GM19467 (cell line): Measurements from ENCODE around the gene IL17C.

Experiments used
- ATAC-seq: cut with Tn5 transposase; IDR thresholded peaks from one replicate; pipeline ENCODE4 v1.9.1; 2021; ENCODE audit warnings: mild to moderate bottlenecking, moderate library complexity; ENCODE audit not compliant: unreplicated experiment

The IL17C gene, protein sequence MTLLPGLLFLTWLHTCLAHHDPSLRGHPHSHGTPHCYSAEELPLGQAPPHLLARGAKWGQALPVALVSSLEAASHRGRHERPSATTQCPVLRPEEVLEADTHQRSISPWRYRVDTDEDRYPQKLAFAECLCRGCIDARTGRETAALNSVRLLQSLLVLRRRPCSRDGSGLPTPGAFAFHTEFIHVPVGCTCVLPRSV

DNA sequence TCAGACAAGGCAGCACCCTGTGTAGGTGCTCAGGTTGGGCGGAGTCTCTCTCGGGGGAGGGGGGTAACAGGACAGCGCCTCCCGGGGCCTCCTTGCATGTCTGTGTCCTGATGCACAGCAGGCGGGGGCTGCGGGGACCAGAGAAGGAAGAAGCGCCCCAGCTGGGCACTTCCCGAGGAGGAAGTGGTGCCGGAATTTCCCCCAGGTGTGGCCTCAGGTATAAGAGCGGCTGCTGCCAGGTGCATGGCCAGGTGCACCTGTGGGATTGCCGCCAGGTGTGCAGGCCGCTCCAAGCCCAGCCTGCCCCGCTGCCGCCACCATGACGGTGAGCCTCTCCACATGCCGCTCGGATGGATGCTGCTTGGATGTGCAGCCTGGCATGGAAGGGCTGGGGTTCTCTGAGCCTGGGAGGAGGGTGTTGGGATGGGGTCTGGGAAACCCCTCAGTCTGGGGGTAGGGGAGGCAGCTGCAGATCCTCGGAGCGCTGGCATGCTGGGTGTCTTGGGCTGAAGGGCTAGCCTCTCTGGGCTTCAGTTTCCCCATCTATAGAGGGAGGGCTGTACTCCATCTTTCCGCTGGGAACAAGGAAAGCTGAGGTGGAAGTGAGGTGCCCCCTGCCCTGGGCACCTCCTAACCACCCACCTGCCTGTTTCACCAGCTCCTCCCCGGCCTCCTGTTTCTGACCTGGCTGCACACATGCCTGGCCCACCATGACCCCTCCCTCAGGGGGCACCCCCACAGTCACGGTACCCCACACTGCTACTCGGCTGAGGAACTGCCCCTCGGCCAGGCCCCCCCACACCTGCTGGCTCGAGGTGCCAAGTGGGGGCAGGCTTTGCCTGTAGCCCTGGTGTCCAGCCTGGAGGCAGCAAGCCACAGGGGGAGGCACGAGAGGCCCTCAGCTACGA is at the start of gene IL17C:
Gene IL17C (plus strand): TSS at position 250 of the 908 bp plus-strand sequence. CDS start 70 bp downstream, at position 320.
- ATAC-seq, result no peak

DNA sequence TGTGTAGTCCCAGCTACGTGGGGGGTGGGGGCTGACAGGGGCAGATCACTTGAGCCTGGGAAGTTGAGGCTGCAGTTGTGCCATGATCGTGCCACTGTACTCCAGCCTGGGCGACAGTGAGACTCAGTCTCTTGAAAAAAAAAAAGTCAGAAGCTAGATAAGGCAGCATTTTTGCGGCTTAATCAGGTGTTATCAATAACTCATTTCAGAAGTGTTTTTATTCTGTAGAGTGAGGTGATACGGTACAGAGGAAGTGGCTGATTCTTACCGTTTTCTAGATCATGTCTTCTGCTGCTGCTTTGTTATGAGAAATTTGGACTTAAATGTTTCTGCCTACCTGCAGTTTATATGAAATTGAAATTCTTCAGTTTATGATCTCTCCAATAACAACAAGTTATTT is 49.6 kb upstream of the IL17C start:
- no peak for ATAC-seq

DNA sequence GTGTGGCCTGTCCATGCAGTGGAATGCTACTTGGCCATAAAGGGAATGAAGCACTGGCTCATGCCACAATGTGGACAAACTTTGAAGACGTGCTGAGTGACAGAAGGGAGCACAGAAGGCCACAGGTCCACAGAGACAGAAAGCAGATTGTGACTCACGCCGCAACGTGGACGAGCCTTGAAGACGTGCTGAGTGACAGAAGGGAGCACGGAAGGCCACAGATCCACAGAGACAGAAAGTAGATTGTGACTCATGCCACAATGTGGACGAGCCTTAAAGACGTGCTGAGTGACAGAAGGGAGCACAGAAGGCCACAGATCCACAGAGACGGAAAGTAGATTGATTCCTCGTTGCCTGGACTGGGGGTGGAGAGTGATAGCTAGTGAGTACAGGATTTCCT is 48.9 kb upstream of the IL17C start:
- no peak for ATAC-seq

DNA sequence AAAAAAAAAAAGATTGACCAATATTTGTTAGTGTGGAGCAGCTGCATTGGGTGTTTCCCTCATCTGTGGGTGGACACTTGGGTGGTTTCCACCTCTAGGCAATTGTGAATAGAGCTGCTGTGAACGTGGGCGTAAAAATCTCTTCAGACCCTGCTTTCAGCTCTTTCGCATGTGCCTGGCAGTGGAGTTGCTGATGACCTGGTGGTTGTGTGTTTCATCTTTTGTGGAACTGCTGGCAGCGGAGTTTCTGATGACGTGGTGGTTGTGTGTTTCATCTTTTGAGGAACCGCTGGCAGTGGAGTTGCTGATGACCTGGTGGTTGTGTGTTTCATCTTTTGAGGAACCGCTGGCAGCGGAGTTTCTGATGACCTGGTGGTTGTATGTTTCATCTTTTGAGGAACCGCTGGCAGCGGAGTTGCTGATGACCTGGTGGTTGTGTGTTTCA is 46.8 kb upstream of the IL17C start:
- ATAC-seq, result no peak

DNA sequence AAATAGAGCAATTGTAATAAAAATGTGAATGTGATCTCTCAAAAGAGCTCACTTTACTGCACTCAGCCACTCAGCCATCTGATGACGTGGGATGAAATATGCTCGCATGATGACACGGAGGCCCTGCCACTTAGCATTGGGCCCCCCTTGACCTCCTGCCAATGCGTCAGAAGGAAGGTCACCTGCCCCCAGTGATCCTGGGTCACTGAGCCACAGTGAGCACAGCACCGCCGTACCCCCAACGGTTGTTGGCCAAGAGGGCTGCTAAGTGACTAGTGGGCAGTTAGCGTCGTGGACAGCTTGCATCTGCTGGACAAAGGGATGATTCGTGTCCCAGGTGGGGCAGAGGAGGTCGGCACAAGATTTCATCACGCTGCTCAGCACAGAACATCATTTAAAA is 45.3 kb upstream of the IL17C start:
- no peak for ATAC-seq

DNA sequence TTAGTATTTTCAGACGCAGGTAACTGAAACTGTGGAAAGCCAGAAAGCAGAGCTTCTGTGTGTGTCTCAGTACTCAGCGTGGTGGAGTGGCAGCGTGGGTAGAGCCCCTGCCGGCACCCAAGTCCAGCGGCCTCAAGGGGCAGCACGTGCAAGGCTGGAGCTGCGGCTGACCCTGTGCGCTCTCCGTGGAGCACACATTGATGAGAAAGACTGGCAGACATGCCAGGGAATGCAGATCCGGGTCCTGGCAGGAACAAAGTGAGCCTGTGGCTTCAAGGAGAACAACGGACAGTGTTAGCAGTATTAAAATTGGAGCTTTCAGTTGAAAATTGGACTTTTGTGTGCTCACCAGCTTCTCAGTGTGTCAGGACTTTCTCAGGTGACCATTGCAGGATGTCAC is 44.9 kb upstream of the IL17C start:
- ATAC-seq, result no peak

DNA sequence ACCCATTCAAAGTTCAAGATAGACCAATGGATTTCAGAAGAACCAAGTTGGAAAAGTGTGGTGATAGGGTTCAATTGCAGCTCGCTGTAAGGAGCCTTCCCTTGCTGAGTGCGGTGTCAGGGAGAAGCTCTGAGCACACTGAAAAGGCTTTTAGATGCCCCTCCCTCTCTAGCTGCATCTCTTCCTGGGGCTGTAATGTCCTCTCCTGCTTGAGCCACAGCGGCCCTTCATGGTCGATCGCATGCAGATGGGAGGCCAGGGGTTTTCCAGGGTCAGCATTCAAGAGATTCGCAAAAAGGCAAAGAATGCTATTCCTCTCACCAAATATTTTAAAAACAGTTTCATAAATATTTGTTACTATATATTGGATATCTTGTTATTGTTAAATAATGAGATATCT is 44.5 kb upstream of the IL17C start:
- no peak for ATAC-seq

DNA sequence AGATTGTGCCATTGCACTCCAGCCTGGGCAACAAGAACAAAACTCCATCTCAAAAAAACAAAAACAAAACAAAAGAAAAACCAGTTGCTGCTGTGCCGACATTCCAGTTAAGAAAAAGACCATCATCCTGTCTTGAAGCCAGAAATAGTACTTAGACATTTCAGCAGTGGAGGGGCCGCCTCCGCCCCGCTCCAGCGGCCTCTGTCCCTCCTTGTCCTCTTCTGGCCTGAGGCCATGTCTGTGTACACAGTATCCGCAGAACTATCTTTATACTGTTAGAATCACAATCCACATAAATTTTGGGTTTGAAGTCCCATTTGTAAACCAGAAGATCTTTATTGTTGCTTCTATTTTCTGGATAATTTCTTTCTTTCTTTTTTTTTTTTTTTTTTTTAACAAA is 43.3 kb upstream of the IL17C start:
- no peak for ATAC-seq

DNA sequence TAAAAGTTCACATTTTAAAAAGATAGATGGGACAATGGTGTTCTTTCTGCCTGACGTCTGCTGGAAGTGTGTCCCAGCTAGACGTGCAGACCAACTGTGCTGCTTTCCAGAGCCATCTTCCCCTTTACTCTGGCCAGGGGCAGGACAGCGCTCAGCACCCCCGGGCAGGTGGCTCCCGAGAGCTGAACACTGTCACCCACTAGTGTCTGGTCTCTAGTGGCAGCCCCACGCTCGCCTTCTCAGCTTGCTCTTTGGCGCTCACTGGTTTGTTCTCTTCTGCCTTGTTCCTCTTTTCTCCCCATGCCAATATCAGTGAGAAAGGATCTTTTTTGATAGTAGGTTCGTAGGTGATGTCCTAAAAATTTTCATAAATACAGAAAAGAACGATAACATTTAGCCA is 42.5 kb upstream of the IL17C start:
- ATAC-seq, result no peak

DNA sequence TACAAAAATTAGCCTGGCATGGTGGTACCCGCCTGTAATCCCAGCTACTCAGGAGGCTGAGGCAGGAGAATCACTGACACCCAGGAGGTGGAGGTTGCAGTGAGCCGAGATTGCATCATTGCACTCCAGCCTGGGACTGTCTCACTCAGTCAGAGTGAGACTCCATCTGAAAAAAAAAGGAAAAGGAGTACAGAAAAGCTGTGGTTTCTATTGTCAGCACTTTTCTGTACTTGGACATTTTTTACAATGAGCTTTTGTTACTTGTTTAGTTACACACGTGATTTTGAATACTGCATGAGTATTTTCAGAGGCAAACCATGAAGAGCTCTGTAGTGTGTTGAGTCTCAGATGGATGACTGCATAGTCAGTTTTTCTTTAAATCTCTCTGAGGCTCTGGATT is 41.9 kb upstream of the IL17C start:
- no peak for ATAC-seq

DNA sequence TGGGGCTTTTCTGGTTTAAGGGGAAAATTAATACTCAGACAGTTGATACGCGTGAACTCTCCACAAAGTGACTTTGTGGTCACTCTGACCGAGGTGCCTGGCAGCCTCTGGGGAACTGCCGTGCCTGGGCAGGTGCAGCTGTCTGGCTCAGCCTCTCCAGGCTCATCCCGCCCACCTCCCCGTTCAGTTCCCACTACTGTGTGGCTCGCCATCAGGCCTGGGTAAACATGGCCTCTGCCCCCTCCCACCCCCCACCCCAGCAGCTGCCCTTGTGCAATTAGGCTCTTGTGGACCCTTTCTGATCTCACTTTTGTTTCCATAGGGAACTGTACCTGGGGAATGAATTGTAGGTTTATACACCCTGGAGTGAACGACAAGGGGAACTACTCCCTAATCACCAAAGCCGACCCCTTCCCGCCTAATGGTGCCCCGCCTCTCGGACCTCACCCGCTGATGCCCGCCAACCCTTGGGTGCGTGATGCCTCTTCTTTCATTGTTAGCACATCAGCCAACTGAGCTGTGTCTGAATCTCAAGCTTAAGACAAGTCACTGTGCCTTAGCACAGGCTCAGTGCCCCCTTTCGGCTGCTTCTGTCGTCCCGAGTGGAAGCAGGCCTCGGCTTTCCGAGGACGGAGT is 40.4 kb upstream of the IL17C start:
- ATAC-seq, result no peak

DNA sequence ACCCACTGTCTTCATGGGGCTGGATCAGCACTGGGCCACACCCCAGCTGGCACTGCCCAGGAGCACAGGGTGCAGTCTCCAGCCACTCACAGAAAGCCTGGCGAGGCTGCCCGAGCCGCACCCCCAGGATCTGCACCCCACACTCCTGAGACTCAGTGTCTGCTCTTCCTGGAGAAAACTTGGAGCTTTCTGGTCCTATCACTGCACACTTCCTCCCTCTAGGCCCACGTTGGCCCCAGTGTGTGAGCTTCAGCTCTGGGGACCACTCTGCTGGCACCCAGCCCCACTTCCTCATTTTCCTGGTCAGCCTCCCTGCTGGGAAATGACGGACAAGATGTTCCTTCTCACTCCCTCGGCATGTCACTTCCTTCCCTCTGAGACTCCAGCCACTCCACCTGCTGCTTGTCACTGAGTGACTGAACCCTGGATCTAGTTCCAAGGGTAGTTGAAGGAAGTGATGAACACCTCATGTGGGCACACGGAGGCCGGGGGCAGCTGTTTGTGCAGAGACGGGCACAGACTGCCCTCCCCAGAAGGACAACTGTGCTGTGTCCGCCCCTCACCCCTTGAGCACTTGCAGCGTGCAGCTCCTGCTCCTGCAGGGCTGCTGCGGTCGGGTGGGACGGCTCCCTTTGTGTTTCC is 39.2 kb upstream of the IL17C start:
- ATAC-seq, result no peak

DNA sequence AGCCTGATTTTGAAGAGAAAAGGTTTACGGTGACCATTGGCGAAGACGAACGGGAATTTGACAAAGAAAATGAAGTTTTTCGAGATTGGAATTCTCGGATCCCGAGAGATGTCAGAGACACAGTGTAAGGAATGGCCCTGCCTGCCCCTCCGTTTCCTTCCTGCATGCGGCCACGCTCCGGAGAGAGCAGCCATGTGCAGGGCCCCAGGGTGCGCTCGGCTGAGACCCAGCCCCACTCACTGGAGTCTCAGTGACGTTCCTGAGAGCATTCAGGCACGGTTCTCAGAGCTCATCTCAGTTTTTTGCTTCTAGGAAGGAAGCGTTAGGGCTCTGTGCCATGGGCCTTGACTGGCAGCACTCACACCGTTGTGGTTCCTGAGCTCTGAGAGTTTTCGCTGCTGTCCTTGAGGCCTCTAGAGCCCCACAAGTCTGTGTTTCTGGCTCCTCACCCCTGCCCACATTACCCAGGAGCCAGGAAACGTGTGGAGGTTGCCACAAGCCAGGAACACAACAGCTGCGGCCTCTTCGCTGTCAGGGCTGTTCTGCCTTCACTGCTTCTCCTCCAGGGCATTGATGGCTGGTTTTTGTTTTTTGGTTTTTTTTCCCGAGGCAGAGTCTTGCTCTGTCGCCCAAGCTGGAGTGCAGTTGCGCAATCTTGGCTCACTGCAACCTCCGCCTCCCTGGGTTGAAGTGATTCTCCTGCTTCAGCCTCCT is 38.4 kb upstream of the IL17C start:
- no peak for ATAC-seq

DNA sequence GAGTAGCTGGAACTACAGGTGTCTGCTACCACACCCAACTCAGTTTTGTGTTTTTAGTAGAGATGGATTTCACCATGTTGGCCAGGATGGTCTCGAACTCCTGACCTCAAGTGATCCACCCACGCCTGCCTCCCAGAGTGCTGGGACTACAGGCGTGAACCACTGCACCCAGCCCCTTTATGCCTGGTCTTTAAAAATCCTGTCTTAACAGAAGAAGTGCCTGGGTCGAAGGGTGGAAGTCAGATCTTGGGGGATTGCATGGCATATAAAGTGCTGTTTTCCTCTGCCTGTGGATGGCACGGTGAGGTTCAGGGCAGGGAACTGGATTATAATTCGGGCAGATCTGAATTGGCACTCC is 37.9 kb upstream of the IL17C start:
- ATAC-seq, result no peak

DNA sequence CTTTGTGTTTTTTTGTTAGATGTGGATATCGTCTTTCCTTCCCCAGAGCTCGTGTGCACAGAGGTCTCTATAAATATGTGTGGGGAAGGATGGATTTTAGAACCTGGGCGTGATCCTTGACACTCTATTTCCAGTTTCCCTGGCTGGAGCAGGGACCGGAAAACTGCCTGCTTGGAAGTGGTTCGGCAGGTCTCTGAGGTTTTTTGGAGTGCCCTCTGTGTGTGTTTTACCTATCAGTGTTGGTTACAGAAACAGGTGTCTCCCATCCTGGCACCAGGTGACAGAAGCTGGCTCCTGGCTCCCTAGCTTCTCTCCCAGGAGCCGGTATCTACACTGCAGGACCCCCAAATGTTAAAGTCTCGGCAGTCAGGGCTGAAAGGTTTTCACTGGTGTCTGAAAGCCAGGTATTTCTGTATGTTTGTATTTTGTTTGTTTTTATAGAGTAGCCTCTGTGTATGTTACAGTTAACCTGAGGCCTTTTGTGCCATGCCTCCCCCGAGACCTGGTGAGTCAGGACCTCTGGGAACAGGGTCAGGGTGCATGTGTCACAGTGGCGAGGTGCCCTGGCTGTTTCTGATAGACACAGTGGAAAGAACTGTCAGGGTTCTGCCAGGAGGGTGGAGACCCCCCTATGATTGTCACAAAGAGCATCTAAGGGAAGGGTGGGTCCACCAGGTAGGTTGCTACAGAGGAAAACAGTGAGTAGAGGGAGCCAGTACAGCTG is 36.9 kb upstream of the IL17C start:
- ATAC-seq, result no peak

DNA sequence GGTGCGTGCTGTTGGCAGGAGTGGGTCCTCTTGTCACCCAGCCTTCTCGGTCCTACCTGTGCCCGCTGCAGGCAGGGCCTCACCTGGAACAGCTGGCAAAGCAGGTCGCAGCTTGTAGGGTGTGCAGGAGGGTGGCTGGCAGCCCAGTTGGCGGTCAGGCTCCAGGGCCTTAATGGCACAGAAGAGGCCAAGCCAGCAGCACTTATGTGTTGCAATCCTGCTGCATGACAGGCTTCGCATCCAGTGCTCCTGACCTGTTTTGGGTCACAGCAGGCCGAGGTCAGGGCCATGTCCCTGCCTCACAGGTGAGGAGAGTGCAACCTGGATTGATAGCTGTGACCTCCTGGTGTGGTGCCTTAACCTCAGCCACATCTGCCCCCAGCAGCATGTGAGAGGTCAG is 36.3 kb upstream of the IL17C start:
- ATAC-seq, result no peak

DNA sequence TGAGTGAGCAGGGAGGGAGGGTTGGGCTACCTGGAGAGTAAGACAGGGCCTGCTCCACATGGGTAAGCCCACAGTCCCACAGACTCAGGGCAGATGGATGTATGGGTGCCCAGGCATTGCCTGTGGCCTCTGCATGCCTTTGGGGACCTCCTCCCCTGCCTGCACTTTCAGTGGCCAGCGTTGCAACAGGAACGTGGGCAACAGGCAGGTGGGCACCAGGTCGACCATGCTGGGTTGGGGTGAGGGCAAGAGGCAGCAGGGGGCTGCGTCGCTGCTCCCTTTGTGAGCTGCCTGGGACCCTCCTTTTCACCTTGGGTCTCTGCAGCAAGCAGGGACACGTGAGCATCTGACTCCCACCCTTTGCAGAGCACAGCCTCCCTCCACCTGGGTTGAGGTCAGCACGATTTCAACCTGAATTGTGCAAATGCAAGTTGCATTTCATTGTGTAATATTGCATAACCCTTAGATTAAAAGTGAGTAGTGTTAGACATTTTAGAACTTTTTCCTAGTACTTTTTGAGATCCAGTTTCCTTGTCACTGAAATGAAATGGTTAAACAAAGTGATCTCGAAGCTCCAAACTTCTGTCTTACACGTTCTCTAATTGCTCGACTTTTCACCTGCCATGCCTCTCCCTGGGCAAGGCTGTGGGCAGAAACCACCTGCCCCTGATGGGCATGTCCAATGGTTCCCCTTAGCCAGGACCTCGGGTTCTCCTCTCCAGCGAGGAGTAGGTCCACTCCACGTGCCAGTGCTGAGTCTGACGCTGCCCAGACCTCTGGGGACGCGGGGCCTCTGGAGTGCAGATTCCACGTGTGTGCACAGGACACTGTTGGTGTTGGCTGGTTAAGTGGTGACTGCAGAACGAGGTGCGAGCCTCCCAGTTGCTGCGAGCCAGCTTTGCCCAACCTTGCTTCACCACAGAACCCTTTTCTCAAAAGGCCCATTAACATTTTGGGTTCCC is 32.9 kb upstream of the IL17C start:
- ATAC-seq, result no peak

DNA sequence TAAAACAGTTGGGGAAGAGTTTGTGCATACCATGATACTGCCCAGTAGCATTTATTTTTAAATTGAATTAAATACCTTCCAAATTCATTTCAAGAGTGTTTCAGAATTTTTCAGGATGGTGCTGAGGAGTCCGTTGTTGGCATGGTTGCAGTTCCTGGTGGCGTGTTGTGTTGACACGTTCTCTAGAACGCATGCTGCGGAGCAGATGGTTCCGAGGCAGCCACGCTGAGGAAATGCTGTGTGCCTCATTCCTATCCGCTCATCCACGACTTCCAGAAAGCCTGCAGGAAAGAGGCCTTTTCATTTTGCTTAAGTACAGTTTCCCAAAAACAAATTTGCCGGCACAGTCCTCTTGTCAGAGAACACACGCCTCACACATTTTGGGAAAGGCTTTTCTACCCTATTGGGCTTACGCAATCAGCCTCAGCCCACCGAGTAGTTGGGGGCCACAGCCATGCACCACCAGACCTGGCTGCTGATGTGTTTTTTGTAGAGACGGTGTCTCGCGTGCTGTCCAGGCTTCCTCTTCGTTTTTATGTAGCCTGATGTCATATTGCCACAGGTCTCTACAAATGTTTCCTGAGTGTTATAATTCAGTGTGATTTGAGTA is 32.1 kb upstream of the IL17C start:
- no peak for ATAC-seq

DNA sequence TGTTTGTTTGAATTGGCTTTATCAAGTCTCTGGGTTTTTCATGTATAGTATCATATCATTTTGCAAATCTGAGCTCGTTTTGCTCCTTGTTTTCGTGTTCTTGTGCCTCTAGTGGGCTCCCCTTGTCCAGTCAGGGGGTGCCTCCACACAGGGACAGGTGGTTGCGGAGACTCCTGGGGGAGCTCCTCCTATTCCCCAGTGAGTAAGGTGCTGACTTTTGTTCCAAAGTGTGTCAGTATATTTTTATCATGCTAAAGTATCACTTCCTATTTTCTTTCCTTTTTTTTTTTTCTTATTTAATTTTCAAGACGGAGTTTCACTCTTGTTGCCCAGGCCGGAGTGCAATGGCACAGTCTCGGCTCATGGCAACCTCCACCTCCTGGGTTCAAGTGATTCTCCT is 30.3 kb upstream of the IL17C start:
- ATAC-seq, result no peak
